Spleen (tissue), 7 donors: ENCODE results near the gene NTRK2.

Source experiments
- POLR2A ChIP-seq, 3 donors: fragments of 450-650 bp; IDR thresholded peaks; one replicate each; pipeline ENCODE4 v1.5.1; 2017; ENCODE audit warnings: antibody characterized with exemption in 3 of 3, mild to moderate bottlenecking in 1 of 3
- TF ChIP-seq, protein P1 (sequence below), 11 experiments: fragments of 200-600 bp in 7 of 11; fragments of 450-650 bp in 4 of 11; sonication (generic) in 4 of 11; IDR thresholded peaks in 8 of 11; conservative IDR thresholded peaks in 3 of 11; 1 replicate in 7 of 11; 2 replicates in 4 of 11; pipeline versions ENCODE4 v1.4.0 to v1.8.0; 2016 to 2021; ENCODE audit warnings: antibody characterized with exemption in 11 of 11, inconsistent platforms in 4 of 11, mild to moderate bottlenecking in 1 of 11
- donor health status: DM: no; HTN: no; CAD: no; lungs with moderate emphysema.
- donor health status: DM: no; HTN: no; CAD: no.
- donor health status: DM: no; HTN: no; CAD: no.

- TF ChIP-seq, protein P1, sequence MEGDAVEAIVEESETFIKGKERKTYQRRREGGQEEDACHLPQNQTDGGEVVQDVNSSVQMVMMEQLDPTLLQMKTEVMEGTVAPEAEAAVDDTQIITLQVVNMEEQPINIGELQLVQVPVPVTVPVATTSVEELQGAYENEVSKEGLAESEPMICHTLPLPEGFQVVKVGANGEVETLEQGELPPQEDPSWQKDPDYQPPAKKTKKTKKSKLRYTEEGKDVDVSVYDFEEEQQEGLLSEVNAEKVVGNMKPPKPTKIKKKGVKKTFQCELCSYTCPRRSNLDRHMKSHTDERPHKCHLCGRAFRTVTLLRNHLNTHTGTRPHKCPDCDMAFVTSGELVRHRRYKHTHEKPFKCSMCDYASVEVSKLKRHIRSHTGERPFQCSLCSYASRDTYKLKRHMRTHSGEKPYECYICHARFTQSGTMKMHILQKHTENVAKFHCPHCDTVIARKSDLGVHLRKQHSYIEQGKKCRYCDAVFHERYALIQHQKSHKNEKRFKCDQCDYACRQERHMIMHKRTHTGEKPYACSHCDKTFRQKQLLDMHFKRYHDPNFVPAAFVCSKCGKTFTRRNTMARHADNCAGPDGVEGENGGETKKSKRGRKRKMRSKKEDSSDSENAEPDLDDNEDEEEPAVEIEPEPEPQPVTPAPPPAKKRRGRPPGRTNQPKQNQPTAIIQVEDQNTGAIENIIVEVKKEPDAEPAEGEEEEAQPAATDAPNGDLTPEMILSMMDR (IDR thresholded peaks at IDR 0.05 in 8 of 11, conservative IDR thresholded peaks at IDR 0.05 in 3 of 11), result no peak
- TF ChIP-seq POLR2A (IDR thresholded peaks at IDR 0.05), result no peak
These were observed 53.0 kb downstream of the NTRK2 start for GRCh38 chr9:84722388-84722989.
